T-cell (primary cell): ENCODE data around the gene HOXA7. TPM values are rescaled to one million over a fixed set of nuclear protein-coding genes. Genes with fewer than 3 reads are reported as not detected.

ENCODE experiments used
- ATAC-seq, 4 experiments: fragments of 200-7000 bp in 3 of 4; fragments of 150-1000 bp in 1 of 4; cut with Tn5 transposase; replicated peaks in 1 of 4; 1 replicate in 3 of 4; 2 replicates in 1 of 4; pipeline ENCODE4 v1.10.0; 2021; ENCODE audit warnings: moderate library complexity in 3 of 4, mild to moderate bottlenecking in 2 of 4, moderate number of reproducible peaks in 1 of 4
- CTCF ChIA-PET, 2 donors: fragments of 300-600 bp; sonication (Branson Sonifier 250); formaldehyde crosslinking; loops; one replicate each; lab custom pipeline; 2022; ENCODE audit warnings: antibody characterized with exemption in 2 of 2; lab: Charles Lee
- POLR2A ChIA-PET, 2 donors: fragments of 300-600 bp; sonication (Branson Sonifier 250); formaldehyde crosslinking; loops; one replicate each; lab custom pipeline; 2022; ENCODE audit warnings: antibody characterized with exemption in 2 of 2; lab: Charles Lee
- DNase-seq, 35 experiments: peaks; one replicate each; pipeline versions ENCODE4 v3.0.0 to v3.0.0-alpha.2; 2013 to 2023
- H3K27ac ChIP-seq: one replicate; pipeline ENCODE4 v1.5.1; 2013; ENCODE audit warnings: low read length
- H3K27me3 ChIP-seq, 2 experiments: replicated peaks in 1 of 2; 1 replicate in 1 of 2; 2 replicates in 1 of 2; pipeline versions ENCODE4 v1.6.1 to v1.7.0; 2013; ENCODE audit warnings: low read length in 1 of 2, mixed read lengths in 1 of 2; ENCODE audit not compliant: control insufficient read depth in 2 of 2, insufficient read depth in 2 of 2; ENCODE audit errors: extremely low read depth in 1 of 2
- H3K36me3 ChIP-seq, 2 donors: 1 replicate in 1 of 2; 2 replicates in 1 of 2; pipeline versions ENCODE4 v1.6.1 to v1.7.0; 2013; ENCODE audit warnings: low read length in 1 of 2; ENCODE audit not compliant: control insufficient read depth in 2 of 2, insufficient read depth in 1 of 2; ENCODE audit errors: extremely low read depth in 1 of 2
- H3K4me1 ChIP-seq, 2 experiments: 1 replicate in 1 of 2; 2 replicates in 1 of 2; pipeline versions ENCODE4 v1.6.1 to v1.7.0; 2013; ENCODE audit warnings: low read length in 2 of 2, mixed read lengths in 1 of 2; ENCODE audit not compliant: insufficient read depth in 2 of 2, control insufficient read depth in 1 of 2; ENCODE audit errors: extremely low read depth in 1 of 2
- H3K4me3 ChIP-seq, 2 donors: 1 replicate in 1 of 2; 2 replicates in 1 of 2; pipeline versions ENCODE4 v1.5.1 to v1.7.0; 2013; ENCODE audit warnings: mild to moderate bottlenecking in 2 of 2, low read length in 1 of 2, moderate library complexity in 1 of 2; ENCODE audit not compliant: control insufficient read depth in 1 of 2; ENCODE audit errors: extremely low read depth in 1 of 2
- H3K9me3 ChIP-seq: 2 replicates; pipeline ENCODE4 v1.7.0; 2013
- H3K27ac Mint-ChIP-seq, 2 donors: one replicate each; pipeline ENCODE4 v1.8.0; 2020 to 2021; ENCODE audit warnings: mild to moderate bottlenecking in 2 of 2, mixed read lengths in 2 of 2
- H3K27me3 Mint-ChIP-seq, 2 donors: one replicate each; pipeline ENCODE4 v1.8.0; 2021 to 2022; ENCODE audit warnings: mixed read lengths in 2 of 2
- H3K36me3 Mint-ChIP-seq: one replicate; pipeline ENCODE4 v1.8.0; 2021; ENCODE audit warnings: mixed read lengths
- H3K4me1 Mint-ChIP-seq, 3 donors: one replicate each; pipeline ENCODE4 v1.8.0; 2020 to 2022; ENCODE audit warnings: mixed read lengths in 3 of 3, mild to moderate bottlenecking in 1 of 3
- H3K4me3 Mint-ChIP-seq, 3 donors: one replicate each; pipeline ENCODE4 v1.8.0; 2020 to 2022; ENCODE audit warnings: mild to moderate bottlenecking in 3 of 3, mixed read lengths in 3 of 3, moderate library complexity in 3 of 3
- H3K9me3 Mint-ChIP-seq, 3 donors: one replicate each; pipeline ENCODE4 v1.8.0; 2020 to 2022; ENCODE audit warnings: mixed read lengths in 3 of 3
- WGBS: methylation state at CpG from one replicate; pipeline ENCODE4 v1.1.5; 2013; ENCODE audit warnings: missing lambda C conversion rate; ENCODE audit not compliant: insufficient coverage; 5-methylcytosine and 5-hydroxymethylcytosine counted together
- total RNA-seq, 35 experiments: library from RNA in 6 of 35; stranded (reverse) in 6 of 35; fragments of 120-200 nt in 1 of 35; gene quantifications; one replicate each; pipeline versions ENCODE4 v1.2.1 to v1.2.4 and lab custom pipeline; 2013 to 2026

HOXA7 gene
- total RNA-seq, 5 donors from 2014 or later (not counting 1 experiment from before 2014, with no cell fraction given): 0.67 TPM; not detected in 4

- DNase-seq (peak in 30 of 35 experiments; percentile 31 to 83 (median 52)), ATAC-seq (peak; percentile 64 to 81 (median 70))
- peaks cover 42 to 87% of the 10 kb centered on the region in 2 donors for H3K27me3 Mint-ChIP-seq
- POLR2A ChIA-PET: interaction anchor here in 1 of 2 donors (0.6 kb wide), 1 partner anchor 330 kb away, joined by 8 read pairs; no protein-coding TSS in a partner anchor
- CTCF ChIA-PET: interaction anchor here (0.5 to 2.2 kb wide), 17 partner anchors 11 to 1334 kb away, joined by 3 to 26 read pairs (median 3); no protein-coding TSS in a partner anchor
- Histone ChIP-seq H3K9me3 (no peaks in the 10 kb centered on the region), H3K4me1 (peaks cover 7 to 30% of the 10 kb centered on the region in 2 experiments), H3K27ac (no peak overlapping the region), H3K4me3 (peak overlapping the region in 1 of 2 donors; percentile 29), H3K36me3 (no peaks in the 10 kb centered on the region), H3K27me3 (peaks cover 11 to 90% of the 10 kb centered on the region in 2 experiments)
- peak overlapping the region in 1 of 2 donors; percentile 65 for H3K27ac Mint-ChIP-seq
- H3K9me3 Mint-ChIP-seq: no peaks in the 10 kb centered on the region
- H3K4me1 Mint-ChIP-seq: peaks cover 13 to 26% (median 17%) of the 10 kb centered on the region in 3 donors
- H3K36me3 Mint-ChIP-seq: no peaks in the 10 kb centered on the region
- H3K4me3 Mint-ChIP-seq: peak overlapping the region in 2 of 3 donors; percentile 4 to 10
- WGBS: 19% methylated on average over 42 of the region's 56 CpGs
These were observed 23.3 kb upstream of the HOXA7 start for GRCh38 chr7:27179503-27180430.

- peaks cover 5 to 31% of the 10 kb centered on the region in 2 experiments for H3K4me1 ChIP-seq
- Mint-ChIP-seq H3K4me3 (no peak overlapping the region), H3K36me3 (no peaks in the 10 kb centered on the region), H3K4me1 (peaks cover 11 to 25% (median 13%) of the 10 kb centered on the region in 3 donors), H3K27me3 (peaks cover 41 to 86% of the 10 kb centered on the region in 2 donors), H3K27ac (peak overlapping the region in 1 of 2 donors; percentile 65), H3K9me3 (no peaks in the 10 kb centered on the region)
- ATAC-seq (no peak), DNase-seq (peak in 1 of 35 experiments; percentile 0)
- no peak overlapping the region for H3K27ac ChIP-seq
- H3K9me3 ChIP-seq: no peaks in the 10 kb centered on the region
- H3K36me3 ChIP-seq: no peaks in the 10 kb centered on the region
- 89% methylated on average over 11 of the region's 14 CpGs for WGBS
- POLR2A ChIA-PET: no interaction called here
- CTCF ChIA-PET: interaction anchor here (0.6 to 2.2 kb wide), 15 partner anchors 11 to 1334 kb away, joined by 3 to 26 read pairs (median 3); no protein-coding TSS in a partner anchor
- peaks cover 11 to 90% of the 10 kb centered on the region in 2 experiments for H3K27me3 ChIP-seq
- H3K4me3 ChIP-seq: no peak overlapping the region
These were observed 22.6 kb upstream of the HOXA7 start for GRCh38 chr7:27179030-27179429.

DNA sequence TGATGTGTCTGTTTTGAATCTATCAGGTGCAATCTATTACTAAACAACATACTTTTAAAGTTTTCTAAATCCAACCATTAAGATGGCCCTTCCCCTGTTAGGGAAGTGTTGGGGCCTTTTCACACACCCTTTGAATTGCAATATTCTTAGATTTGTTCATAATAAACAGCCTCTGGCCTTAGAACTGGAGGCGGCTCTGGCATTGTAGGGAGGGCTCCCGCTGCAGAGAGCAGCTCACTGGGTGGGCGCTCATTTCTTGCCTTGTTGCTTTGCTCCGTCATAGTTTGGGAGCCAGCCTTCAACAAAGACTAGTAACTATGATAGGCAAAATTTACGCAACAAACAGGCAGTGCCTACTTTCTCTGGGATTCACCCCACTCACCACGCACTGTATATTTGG is 21.9 kb upstream of the HOXA7 start:
- no peaks in the 10 kb centered on the region for H3K36me3 Mint-ChIP-seq
- no peak overlapping the region for H3K27ac ChIP-seq
- H3K27me3 ChIP-seq: peaks cover 11 to 89% of the 10 kb centered on the region in 2 experiments
- no peak overlapping the region for H3K4me3 ChIP-seq
- no peaks in the 10 kb centered on the region for H3K36me3 ChIP-seq
- 100% methylated on average over 3 of the region's 6 CpGs for WGBS
- no peaks in the 10 kb centered on the region for H3K9me3 ChIP-seq
- peaks cover 9 to 20% (median 11%) of the 10 kb centered on the region in 3 donors for H3K4me1 Mint-ChIP-seq
- peaks cover 41 to 80% of the 10 kb centered on the region in 2 donors for H3K27me3 Mint-ChIP-seq
- peaks cover 5 to 30% of the 10 kb centered on the region in 2 experiments for H3K4me1 ChIP-seq
- no peak overlapping the region for H3K4me3 Mint-ChIP-seq
- no peaks in the 10 kb centered on the region for H3K9me3 Mint-ChIP-seq
- peak in 1 of 35 experiments; percentile 5 for DNase-seq
- POLR2A ChIA-PET: interaction anchor here in 1 of 2 donors (0.7 kb wide), 1 partner anchor 8 kb away, joined by 3 read pairs; no protein-coding TSS in a partner anchor
- no peak for ATAC-seq
- no peak overlapping the region for H3K27ac Mint-ChIP-seq
- CTCF ChIA-PET: interaction anchor here in 1 of 2 donors (0.7 to 2.2 kb wide), 3 partner anchors 12 to 632 kb away, joined by 3 to 26 read pairs (median 6); no protein-coding TSS in a partner anchor

DNA sequence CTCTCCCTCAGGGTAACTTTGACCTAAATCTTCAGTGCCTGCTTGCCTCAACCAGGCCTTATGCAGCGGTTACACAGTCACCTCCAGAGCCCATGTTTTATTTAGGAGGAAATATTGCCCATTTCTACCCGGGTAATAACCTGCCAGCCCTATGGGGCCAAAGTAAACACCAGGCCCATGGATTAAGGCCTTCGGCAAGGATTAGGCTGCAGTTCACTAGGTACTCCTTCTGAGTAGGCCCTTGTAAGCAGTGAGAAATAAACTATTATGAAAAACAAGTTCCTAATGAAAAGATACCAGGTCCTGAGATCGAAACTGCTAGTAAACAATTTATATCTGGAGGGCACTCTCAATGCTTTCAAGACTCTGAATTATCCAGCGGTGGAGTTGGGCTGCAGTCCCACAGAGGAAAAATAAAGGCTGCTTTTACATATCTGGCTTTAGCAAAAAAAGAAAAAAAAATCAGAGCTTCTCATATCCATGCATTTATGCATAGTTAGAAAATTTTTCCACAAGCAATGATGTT is 21.4 kb upstream of the HOXA7 start:
- ChIA-PET CTCF (interaction anchor here (0.9 to 1.6 kb wide), 5 partner anchors 10 to 977 kb away, joined by 3 to 4 read pairs (median 3); no protein-coding TSS in a partner anchor), POLR2A (interaction anchor here (0.6 to 0.7 kb wide), 2 partner anchors 9 to 878 kb away, joined by 3 to 4 read pairs; no protein-coding TSS in a partner anchor)
- H3K4me1 Mint-ChIP-seq: peaks cover 9 to 18% (median 11%) of the 10 kb centered on the region in 3 donors
- Histone ChIP-seq H3K27me3 (peaks cover 10 to 88% of the 10 kb centered on the region in 2 experiments), H3K4me3 (no peak overlapping the region), H3K36me3 (no peaks in the 10 kb centered on the region), H3K9me3 (no peaks in the 10 kb centered on the region), H3K27ac (no peak overlapping the region), H3K4me1 (peaks cover 8 to 29% of the 10 kb centered on the region in 2 experiments)
- ATAC-seq: no peak
- H3K27ac Mint-ChIP-seq: no peak overlapping the region
- no peak overlapping the region for H3K4me3 Mint-ChIP-seq
- no peak for DNase-seq
- no CpG with 5 or more reads among the region's 5 CpGs for WGBS
- H3K9me3 Mint-ChIP-seq: no peaks in the 10 kb centered on the region
- peaks cover 39 to 77% of the 10 kb centered on the region in 2 donors for H3K27me3 Mint-ChIP-seq
- no peaks in the 10 kb centered on the region for H3K36me3 Mint-ChIP-seq

DNA sequence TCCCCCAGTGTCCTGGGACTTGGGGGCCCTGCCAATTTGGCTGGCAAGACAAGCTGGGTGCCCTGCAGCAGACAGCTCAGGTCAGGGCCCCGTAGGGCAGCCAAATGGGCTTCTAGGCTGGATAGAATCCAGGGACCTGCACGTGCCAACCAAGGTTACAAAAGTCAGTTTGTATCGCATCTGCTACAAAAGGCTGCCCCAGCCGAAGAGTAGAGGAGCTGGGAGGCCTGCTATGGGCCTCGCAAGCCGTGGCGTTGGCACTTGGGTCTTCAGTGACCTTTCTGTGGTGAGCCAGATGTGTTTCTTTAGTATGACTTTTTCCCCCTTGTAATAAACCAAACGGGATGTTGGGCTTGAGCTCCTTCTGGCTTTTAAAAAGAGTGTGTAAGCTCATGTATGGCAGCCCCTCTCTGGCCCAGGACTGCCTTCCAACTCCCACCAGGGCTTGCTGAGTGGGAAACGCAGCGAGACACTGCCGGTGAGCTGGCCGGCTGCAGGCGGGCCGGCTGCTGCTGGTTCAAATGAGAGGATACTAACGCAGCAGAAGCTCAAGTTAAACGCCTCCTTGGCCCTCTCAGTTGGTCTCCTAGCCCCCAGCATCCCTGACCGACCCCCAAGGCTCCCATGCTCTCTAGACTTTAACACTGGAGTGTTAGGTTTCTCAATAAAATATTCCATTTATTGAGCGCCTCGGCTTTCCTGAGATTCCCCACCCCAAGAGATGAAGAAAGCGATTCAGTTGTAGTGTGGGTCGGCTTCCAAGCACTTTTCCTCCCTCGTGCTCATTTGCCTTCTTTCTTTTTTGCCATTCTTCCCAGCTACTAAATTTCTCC is 20.7 kb upstream of the HOXA7 start:
- WGBS: 87% methylated on average over 16 of the region's 22 CpGs

More for the DNA sequence above, 20.7 kb upstream of the HOXA7 start:
- no peak for DNase-seq
- Mint-ChIP-seq H3K9me3 (no peaks in the 10 kb centered on the region), H3K4me1 (peaks cover 13 to 19% (median 16%) of the 10 kb centered on the region in 3 donors), H3K36me3 (no peaks in the 10 kb centered on the region), H3K4me3 (no peak overlapping the region), H3K27ac (no peak overlapping the region), H3K27me3 (peaks cover 38 to 76% of the 10 kb centered on the region in 2 donors)
- Histone ChIP-seq H3K27me3 (peaks cover 7 to 88% of the 10 kb centered on the region in 2 experiments), H3K4me1 (peaks cover 9 to 35% of the 10 kb centered on the region in 2 experiments), H3K9me3 (no peaks in the 10 kb centered on the region), H3K4me3 (no peak overlapping the region), H3K27ac (no peak overlapping the region), H3K36me3 (no peaks in the 10 kb centered on the region)
- ChIA-PET POLR2A (interaction anchor here in 1 of 2 donors (0.6 kb wide), 1 partner anchor 878 kb away, joined by 4 read pairs; no protein-coding TSS in a partner anchor), CTCF (interaction anchor here (0.9 to 1.6 kb wide), 5 partner anchors 11 to 978 kb away, joined by 3 to 4 read pairs (median 3); no protein-coding TSS in a partner anchor)
- ATAC-seq: no peak
